ENCODE results near the gene SPOCK3.
A peak's percentile ranks its signal among the peaks of the same experiment; 100 is the strongest.

The SPOCK3 gene

GRCh38 chr4:166896254-166896653 is 338.0 kb downstream of the SPOCK3 start:
- Mint-ChIP-seq H3K4me3 (no peak overlapping the region), H3K4me1 (peaks cover 5% of the 10 kb centered on the region), H3K27ac (no peak overlapping the region), H3K36me3 (ENCODE audit: low read depth) (no peaks in the 10 kb centered on the region), H3K27me3 (ENCODE audit: low read depth) (no peaks in the 10 kb centered on the region), H3K9me3 (no peaks in the 10 kb centered on the region)
- TF ChIP-seq CTCF (IDR thresholded peaks at IDR 0.05; ENCODE audit: unreplicated experiment in 3 of 3), result no peak

- H3K4me3 Mint-ChIP-seq, result no peak overlapping the region
- peaks cover 5% of the 10 kb centered on the region for H3K4me1 Mint-ChIP-seq
- TF ChIP-seq CTCF (IDR thresholded peaks at IDR 0.05; ENCODE audit: unreplicated experiment in 3 of 3), result no peak
- no peaks in the 10 kb centered on the region for H3K9me3 Mint-ChIP-seq
- peak overlapping the region in 1 of 3 experiments; percentile 17 for H3K27ac Mint-ChIP-seq
- no peaks in the 10 kb centered on the region for H3K36me3 Mint-ChIP-seq (ENCODE audit: low read depth)
- H3K27me3 Mint-ChIP-seq (ENCODE audit: low read depth), result no peaks in the 10 kb centered on the region
Observed at GRCh38 chr4:166895771-166896170, 338.5 kb downstream of the SPOCK3 start.

GRCh38 chr4:166887457-166887856 is 346.8 kb downstream of the SPOCK3 start:
- no peak overlapping the region for H3K4me3 Mint-ChIP-seq
- no peaks in the 10 kb centered on the region for H3K4me1 Mint-ChIP-seq
- no peak overlapping the region for H3K27ac Mint-ChIP-seq
- no peaks in the 10 kb centered on the region for H3K36me3 Mint-ChIP-seq (ENCODE audit: low read depth)
- no peaks in the 10 kb centered on the region for H3K9me3 Mint-ChIP-seq
- H3K27me3 Mint-ChIP-seq (ENCODE audit: low read depth), result no peaks in the 10 kb centered on the region
- no peak for TF ChIP-seq CTCF (IDR thresholded peaks at IDR 0.05; ENCODE audit: unreplicated experiment in 3 of 3)

- no peak for TF ChIP-seq CTCF (IDR thresholded peaks at IDR 0.05; ENCODE audit: unreplicated experiment in 3 of 3)
Observed at GRCh38 chr4:166886718-166887117, 347.6 kb downstream of the SPOCK3 start.

GRCh38 chr4:166882221-166882620 is 352.1 kb downstream of the SPOCK3 start:
- no peak for TF ChIP-seq CTCF (IDR thresholded peaks at IDR 0.05; ENCODE audit: unreplicated experiment in 3 of 3)
- no peak overlapping the region for H3K27ac Mint-ChIP-seq
- H3K27me3 Mint-ChIP-seq (ENCODE audit: low read depth), result no peaks in the 10 kb centered on the region

More at GRCh38 chr4:166886718-166887117, 347.6 kb downstream of the SPOCK3 start:
- Mint-ChIP-seq H3K27me3 (ENCODE audit: low read depth) (no peaks in the 10 kb centered on the region), H3K27ac (no peak overlapping the region), H3K9me3 (no peaks in the 10 kb centered on the region), H3K36me3 (ENCODE audit: low read depth) (no peaks in the 10 kb centered on the region), H3K4me1 (no peaks in the 10 kb centered on the region), H3K4me3 (no peak overlapping the region)

GRCh38 chr4:166875821-166876220 is 358.5 kb downstream of the SPOCK3 start:
- Mint-ChIP-seq H3K4me1 (no peaks in the 10 kb centered on the region), H3K27ac (no peak overlapping the region), H3K9me3 (peaks cover 2% of the 10 kb centered on the region), H3K36me3 (ENCODE audit: low read depth) (no peaks in the 10 kb centered on the region), H3K4me3 (no peak overlapping the region), H3K27me3 (ENCODE audit: low read depth) (no peaks in the 10 kb centered on the region)
- no peak for TF ChIP-seq CTCF (IDR thresholded peaks at IDR 0.05; ENCODE audit: unreplicated experiment in 3 of 3)

More at GRCh38 chr4:166882221-166882620, 352.1 kb downstream of the SPOCK3 start:
- Mint-ChIP-seq H3K4me3 (no peak overlapping the region), H3K9me3 (no peaks in the 10 kb centered on the region), H3K4me1 (no peaks in the 10 kb centered on the region), H3K36me3 (ENCODE audit: low read depth) (no peaks in the 10 kb centered on the region)

Data from nephron (organoid).